Left lobe of liver (tissue), 2 donors: ENCODE measurements around the gene SMAP1. TPM values are rescaled to one million over a fixed set of nuclear protein-coding genes. Genes with fewer than 3 reads are reported as not detected.

Source experiments
- ATAC-seq: fragments of 200-7000 bp; cut with Tn5 transposase; one replicate; pipeline ENCODE4 v1.9.1; 2020; ENCODE audit warnings: mild to moderate bottlenecking, moderate library complexity
- DNase-seq: peaks from one replicate; pipeline ENCODE4 v3.0.0-alpha.2; 2020; ENCODE audit warnings: low spot score
- total RNA-seq: library from RNA; stranded (reverse); gene quantifications from one replicate; pipeline ENCODE4 v1.2.1, GENCODE V29; 2021
- donor health status: DM: no; HTN: no; CAD: no; lungs with moderate emphysema.
- donor health status: DM: no; HTN: yes; CAD: no.

SMAP1 gene
- total RNA-seq, result 9.1 TPM

GRCh38 chr6:70667711-70668498 is at the start of gene SMAP1:
SMAP1 (plus strand) TSS chr6:70667883; CDS start chr6:70668024, 141 bp downstream.
- ATAC-seq, result peak; percentile 97
- peak; percentile 96 for DNase-seq

GRCh38 chr6:70620746-70621145 is 46.9 kb upstream of the SMAP1 start:
- ATAC-seq, result no peak
- no peak for DNase-seq

GRCh38 chr6:70622461-70622860 is 45.2 kb upstream of the SMAP1 start:
- ATAC-seq (no peak), DNase-seq (no peak)

GRCh38 chr6:70625436-70625835 is 42.2 kb upstream of the SMAP1 start:
- ATAC-seq (no peak), DNase-seq (no peak)

- DNase-seq, result no peak
Measured at GRCh38 chr6:70627500-70628254, 40.0 kb upstream of the SMAP1 start.

GRCh38 chr6:70629929-70630328 is 37.8 kb upstream of the SMAP1 start:
- ATAC-seq, result no peak
- no peak for DNase-seq

More at GRCh38 chr6:70627500-70628254, 40.0 kb upstream of the SMAP1 start:
- ATAC-seq, result no peak

GRCh38 chr6:70633870-70634269 is 33.8 kb upstream of the SMAP1 start:
- ATAC-seq (no peak), DNase-seq (no peak)

GRCh38 chr6:70636596-70636995 is 31.1 kb upstream of the SMAP1 start:
- DNase-seq (no peak), ATAC-seq (no peak)

GRCh38 chr6:70638468-70638867 is 29.2 kb upstream of the SMAP1 start:
- ATAC-seq (no peak), DNase-seq (no peak)

- DNase-seq (no peak), ATAC-seq (no peak)
Measured at GRCh38 chr6:70651326-70651905, 16.3 kb upstream of the SMAP1 start.

- peak; percentile 60 for ATAC-seq
Measured at GRCh38 chr6:70652216-70652615, 15.5 kb upstream of the SMAP1 start.

GRCh38 chr6:70657706-70658105 is 10.0 kb upstream of the SMAP1 start:
- no peak for DNase-seq
- ATAC-seq, result no peak

More at GRCh38 chr6:70652216-70652615, 15.5 kb upstream of the SMAP1 start:
- no peak for DNase-seq

GRCh38 chr6:70663881-70664466 is 3.7 kb upstream of the SMAP1 start:
- ATAC-seq (no peak), DNase-seq (no peak)

GRCh38 chr6:70666706-70667105 is 977 bp upstream of the SMAP1 start:
- ATAC-seq (no peak), DNase-seq (no peak)

GRCh38 chr6:70667256-70667710 is 400 bp upstream of the SMAP1 start:
- ATAC-seq (no peak), DNase-seq (no peak)

- no peak for DNase-seq
- ATAC-seq, result no peak
Measured at GRCh38 chr6:70668499-70668812, 773 bp downstream of the SMAP1 start.

- DNase-seq, result no peak
- ATAC-seq, result no peak
Measured at GRCh38 chr6:70669133-70669532, 1.4 kb downstream of the SMAP1 start.

- ATAC-seq, result no peak
- DNase-seq, result no peak
Measured at GRCh38 chr6:70672549-70672948, 4.9 kb downstream of the SMAP1 start.

- no peak for DNase-seq
- no peak for ATAC-seq
Measured at GRCh38 chr6:70673054-70673453, 5.4 kb downstream of the SMAP1 start.

- DNase-seq, result no peak
- ATAC-seq, result no peak
Measured at GRCh38 chr6:70673601-70674000, 5.9 kb downstream of the SMAP1 start.

- peak; percentile 76 for ATAC-seq
Measured at GRCh38 chr6:70675822-70676221, 8.1 kb downstream of the SMAP1 start.

More at GRCh38 chr6:70675822-70676221, 8.1 kb downstream of the SMAP1 start:
- DNase-seq, result no peak
